K562 (cell line): ENCODE results near the gene LY6G6C. TPM values are rescaled to one million over a fixed set of nuclear protein-coding genes. Genes with fewer than 3 reads are reported as not detected.

Experiments
- CEBPG ChIP-seq, 3 experiments: fragments of 200-800 bp in 1 of 3; sonication (Bioruptor generic) in 1 of 3; sonication (generic) in 1 of 3; formaldehyde crosslinking in 1 of 3; IDR thresholded peaks in 2 of 3; conservative IDR thresholded peaks in 1 of 3; 2 replicates each; pipeline versions ENCODE4 v1.6.1 to v1.8.0; 2016 to 2022; ENCODE audit warnings: missing compliant biosample characterization in 2 of 3, missing genetic modification characterization in 2 of 3, mild to moderate bottlenecking in 1 of 3, missing genetic modification reagents in 1 of 3
- MTA2 ChIP-seq: fragments of 450-650 bp; IDR thresholded peaks from 2 replicates; pipeline ENCODE4 v1.6.1; 2016; ENCODE audit warnings: low read depth
- NRF1 ChIP-seq, 2 experiments: fragments of 450-650 bp; IDR thresholded peaks in 1 of 2; conservative IDR thresholded peaks in 1 of 2; 2 replicates each; pipeline ENCODE4 v1.6.1; 2014; ENCODE audit warnings: mild to moderate bottlenecking in 2 of 2
- TARDBP ChIP-seq: fragments of 450-650 bp; IDR thresholded peaks from 2 replicates; pipeline ENCODE4 v1.6.1; 2016
- TCFL5 ChIP-seq: fragments of 250-450 bp; sonication (Bioruptor Pico); conservative IDR thresholded peaks from 2 replicates; pipeline ENCODE4 v1.6.1; 2021; ENCODE audit warnings: mild to moderate bottlenecking, moderate library complexity, matching md5 sums
- THAP12 ChIP-seq: fragments of 250-450 bp; sonication (Bioruptor Pico); IDR thresholded peaks from 2 replicates; pipeline ENCODE4 v1.9.0; 2021; ENCODE audit warnings: mild to moderate bottlenecking, inconsistent platforms
- THRA ChIP-seq: fragments of 450-650 bp; IDR thresholded peaks from 2 replicates; pipeline ENCODE4 v1.6.1; 2017; ENCODE audit warnings: mild to moderate bottlenecking, moderate library complexity
- XRCC3 ChIP-seq: fragments of 450-650 bp; IDR thresholded peaks from 2 replicates; pipeline ENCODE4 v1.6.1; 2017; ENCODE audit warnings: mild to moderate bottlenecking, moderate library complexity
- ZBTB40 ChIP-seq, 2 experiments: fragments of 450-650 bp in 1 of 2; sonication (generic) in 1 of 2; formaldehyde crosslinking in 1 of 2; IDR thresholded peaks; 2 replicates each; pipeline versions ENCODE4 v1.7.1 to v1.9.0; 2016 to 2022; ENCODE audit warnings: inconsistent platforms in 1 of 2, mild to moderate bottlenecking in 1 of 2, missing genetic modification reagents in 1 of 2
- ZKSCAN1 ChIP-seq: fragments of 150-350 bp; IDR thresholded peaks from 2 replicates; pipeline ENCODE4 v1.6.1; 2016; ENCODE audit warnings: low read depth, low read length
- ZNF232 ChIP-seq: sonication (generic); formaldehyde crosslinking; IDR thresholded peaks from 2 replicates; pipeline ENCODE4 v1.8.0; 2022; ENCODE audit warnings: mild to moderate bottlenecking, missing genetic modification reagents
- ZNF274 ChIP-seq: IDR thresholded peaks from 2 replicates; pipeline ENCODE4 v1.6.1; 2011; ENCODE audit warnings: low read depth, mild to moderate bottlenecking, low read length, moderate library complexity, borderline replicate concordance
- ZNF551 ChIP-seq: fragments of 250-450 bp; sonication (Bioruptor Pico); IDR thresholded peaks from 2 replicates; pipeline ENCODE4 v1.5.0; 2021; ENCODE audit warnings: mild to moderate bottlenecking, moderate library complexity
- polyA plus RNA-seq, 8 experiments: library from polyadenylated mRNA; depleted of rRNA in 4 of 8; stranded (reverse) in 5 of 8; unstranded in 3 of 8; fragments of >200 nt; fragmentation: Nextera tagmentation in 2 of 8; fragmentation: Illumina TruSeq in 1 of 8; extraction: Ambion mirVana in 2 of 8; extraction: Trizol in 1 of 8; gene quantifications; 2 replicates each; pipeline versions ENCODE4 v1.2.1 to v1.2.3, GENCODE V29; 2011 to 2014; ENCODE audit warnings: inconsistent platforms in 1 of 8, missing spikeins in 1 of 8
- total RNA-seq, 7 experiments: library from RNA; depleted of rRNA in 6 of 7; stranded (reverse); fragments of >200 nt in 6 of 7; fragmentation: Illumina TruSeq in 2 of 7; extraction: Trizol in 2 of 7; gene quantifications; 2 replicates each; pipeline versions ENCODE4 v1.2.1 to v1.2.3, GENCODE V29; 2011 to 2021; ENCODE audit warnings: low replicate concordance in 1 of 7

The LY6G6C gene
- total and polyA plus RNA-seq, 9 of the 15 experiments (the other 6 are each of a cell fraction or from before 2014, with no cell fraction given) = 0.06 to 0.20 TPM; not detected in 7

- no peak for TF ChIP-seq ZBTB40 (IDR thresholded peaks at IDR 0.05)
- TF ChIP-seq ZBTB40 (CRISPR knock-in tag; IDR thresholded peaks at IDR 0.05) = no peak
- no peak for TF ChIP-seq ZNF232
- no peak for TF ChIP-seq MTA2
- TF ChIP-seq NRF1 (conservative IDR thresholded peaks at IDR 0.05 in 1 of 2, IDR thresholded peaks at IDR 0.05 in 1 of 2) = no peak
- TF ChIP-seq ZKSCAN1 = peak; percentile 44; the same call in 1 of the 2 replicates
- 0 out of 2 replicates have a peak, but pooled peaks have one; percentile 13 for TF ChIP-seq CEBPG (CRISPR knock-in tag; IDR thresholded peaks at IDR 0.05)
- no peak for TF ChIP-seq CEBPG (tag; conservative IDR thresholded peaks at IDR 0.05 in 1 of 2, IDR thresholded peaks at IDR 0.05 in 1 of 2)
- no peak for TF ChIP-seq TCFL5 (CRISPR knock-in tag)
- TF ChIP-seq THRA = no peak
- TF ChIP-seq ZNF274 = no peak
- TF ChIP-seq ZNF551 (CRISPR knock-in tag) = no peak
- no peak for TF ChIP-seq TARDBP
- no peak for TF ChIP-seq THAP12 (CRISPR knock-in tag)
- TF ChIP-seq XRCC3 = no peak
Observed at GRCh38 chr6:31689249-31690110, 32.1 kb downstream of the LY6G6C start (continued).
